K562 (cell line): ENCODE results near the gene DCHS2. TPM values are rescaled to one million over a fixed set of nuclear protein-coding genes. Genes with fewer than 3 reads are reported as not detected.

ENCODE experiments used
- ATAC-seq: fragments of 200-7000 bp; cut with Tn5 transposase; 3 replicates; pipeline ENCODE4 v1.9.1; 2020; ENCODE audit warnings: moderate library complexity
- BruUV-seq: library from RNA; stranded (reverse); fragments of 400-500 nt; replicated peaks from 2 replicates; lab custom pipeline; 2021; lab: Mats Ljungman, UMichigan
- CTCF ChIA-PET: fragments of 300-600 bp; formaldehyde crosslinking; extraction: SDS; loops from one replicate; lab custom pipeline; 2021; ENCODE audit warnings: low intra/inter-chr PET ratio; lab: Yijun Ruan, JAX
- POLR2A ChIA-PET: fragments of 300-600, 350-650 bp; sonication (Branson Sonifier 250); formaldehyde crosslinking; extraction: SDS; loops from one replicate; lab custom pipeline; 2021; ENCODE audit warnings: antibody characterized with exemption, inconsistent platforms; lab: Yijun Ruan, JAX
- DNase-seq, 4 experiments: peaks; one replicate each; pipeline versions ENCODE4 v3.0.0 to v3.0.0-alpha.2; 2011 to 2018; ENCODE audit warnings: low spot score in 3 of 4, mixed read lengths in 3 of 4; ENCODE audit errors: extremely low read depth in 1 of 4
- FAIRE-seq: peaks from 2 replicates; lab custom pipeline; 2011; peaks lifted over from hg19 to GRCh38; lab: Jason Lieb, UNC
- H2AFZ ChIP-seq: 2 replicates; pipeline ENCODE4 v1.6.0; 2011; ENCODE audit warnings: low read depth, low read length, control low read depth, inconsistent platforms
- H3K27ac ChIP-seq: fragments of 200-600 bp; 3 replicates; pipeline ENCODE4 v1.8.0; 2011; ENCODE audit warnings: low read depth, mild to moderate bottlenecking, control low read depth, inconsistent platforms, low read length, moderate library complexity, mixed read lengths; ENCODE audit errors: extremely low read depth
- H3K27me3 ChIP-seq, 2 experiments: fragments of 300-600 bp in 1 of 2; 2 replicates in 1 of 2; 3 replicates in 1 of 2; pipeline versions ENCODE4 v1.6.0 to v1.8.0; 2011; ENCODE audit warnings: inconsistent platforms in 2 of 2, low read length in 2 of 2, mild to moderate bottlenecking in 1 of 2, mixed read lengths in 1 of 2, moderate library complexity in 1 of 2; ENCODE audit not compliant: control insufficient read depth in 2 of 2, insufficient read depth in 2 of 2
- H3K36me3 ChIP-seq: fragments of 300-600 bp; 3 replicates; pipeline ENCODE4 v1.8.0; 2011; ENCODE audit warnings: mild to moderate bottlenecking, low read length, inconsistent platforms; ENCODE audit not compliant: control insufficient read depth, insufficient read depth
- H3K4me1 ChIP-seq, 2 experiments: fragments of 200-600 bp in 1 of 2; replicated peaks in 1 of 2; 2 replicates in 1 of 2; 3 replicates in 1 of 2; pipeline versions ENCODE4 v1.5.1 to v1.8.0; 2011; ENCODE audit warnings: inconsistent platforms in 2 of 2, low read length in 2 of 2, mild to moderate bottlenecking in 1 of 2, mixed read lengths in 1 of 2, moderate library complexity in 1 of 2; ENCODE audit not compliant: control insufficient read depth in 2 of 2, insufficient read depth in 2 of 2
- H3K4me2 ChIP-seq: 2 replicates; pipeline ENCODE4 v1.6.1; 2011; ENCODE audit warnings: low read length, control low read depth, inconsistent platforms, mixed read lengths; ENCODE audit not compliant: insufficient read depth
- H3K4me3 ChIP-seq: fragments of 200-600 bp; sonication (generic), shearing (Covaris generic); 2 replicates; pipeline ENCODE4 v1.5.1; 2016; ENCODE audit warnings: control low read depth, inconsistent platforms
- H3K79me2 ChIP-seq: fragments of 200-600 bp; 3 replicates; pipeline ENCODE4 v1.8.0; 2011; ENCODE audit warnings: low read length, inconsistent platforms; ENCODE audit not compliant: control insufficient read depth, insufficient read depth
- H3K9ac ChIP-seq, 2 experiments: 2 replicates each; pipeline versions ENCODE4 v1.6.0 to v1.6.1; 2011; ENCODE audit warnings: low read depth in 2 of 2, low read length in 2 of 2, control low read depth in 1 of 2, inconsistent platforms in 1 of 2, mild to moderate bottlenecking in 1 of 2, mixed read lengths in 1 of 2; ENCODE audit not compliant: insufficient read depth in 1 of 2
- H3K9me1 ChIP-seq: one replicate; pipeline ENCODE4 v1.6.0; 2011; ENCODE audit warnings: inconsistent platforms, mild to moderate bottlenecking, low read length, moderate library complexity; ENCODE audit not compliant: control insufficient read depth, insufficient read depth
- H3K9me3 ChIP-seq: replicated peaks from 2 replicates; pipeline ENCODE4 v1.5.1; 2011; ENCODE audit warnings: low read depth, low read length, inconsistent platforms; ENCODE audit not compliant: control insufficient read depth, insufficient read depth
- H4K20me1 ChIP-seq: replicated peaks from 2 replicates; pipeline ENCODE4 v1.6.1; 2011; ENCODE audit warnings: low read length, inconsistent platforms, mixed read lengths; ENCODE audit not compliant: control insufficient read depth, insufficient read depth
- GABPB2 ChIP-seq: fragments of 250-450 bp; sonication (Bioruptor Pico); conservative IDR thresholded peaks from 2 replicates; pipeline ENCODE4 v1.5.1; 2021; ENCODE audit warnings: mild to moderate bottlenecking
- OTX1 ChIP-seq: fragments of 450-650 bp; formaldehyde crosslinking; IDR thresholded peaks from 2 replicates; pipeline ENCODE4 v1.4.0; 2022; ENCODE audit warnings: mild to moderate bottlenecking
- POLR2AphosphoS5 ChIP-seq: IDR thresholded peaks from 2 replicates; pipeline ENCODE4 v1.6.1; 2011; ENCODE audit warnings: mild to moderate bottlenecking, low read depth, low read length, moderate library complexity; ENCODE audit not compliant: control insufficient read depth, insufficient read depth
- in situ Hi-C: fragments of 300-500 bp; cut with MboI; formaldehyde crosslinking; loops from 4 replicates; pipeline ENCODE4 v1.15.0; 2018; ENCODE audit warnings: inconsistent platforms, mixed read lengths
- intact Hi-C: fragments of 100-400 bp; cut with micrococcal nuclease; formaldehyde crosslinking; loops from 2 replicates; pipeline ENCODE4 v1.14.2; 2022
- polyA plus RNA-seq, 8 experiments: library from polyadenylated mRNA; depleted of rRNA in 4 of 8; stranded (reverse) in 5 of 8; unstranded in 3 of 8; fragments of >200 nt; fragmentation: Nextera tagmentation in 2 of 8; fragmentation: Illumina TruSeq in 1 of 8; extraction: Ambion mirVana in 2 of 8; extraction: Trizol in 1 of 8; gene quantifications; 2 replicates each; pipeline versions ENCODE4 v1.2.1 to v1.2.3, GENCODE V29; 2011 to 2014; ENCODE audit warnings: inconsistent platforms in 1 of 8, missing spikeins in 1 of 8
- total RNA-seq, 7 experiments: library from RNA; depleted of rRNA in 6 of 7; stranded (reverse); fragments of >200 nt in 6 of 7; fragmentation: Illumina TruSeq in 2 of 7; extraction: Trizol in 2 of 7; gene quantifications; 2 replicates each; pipeline versions ENCODE4 v1.2.1 to v1.2.3, GENCODE V29; 2011 to 2021; ENCODE audit warnings: low replicate concordance in 1 of 7
- TF ChIP-seq, protein P1 (sequence below): fragments of 450-650 bp; IDR thresholded peaks from 2 replicates; pipeline ENCODE4 v1.6.1; 2016

DCHS2 gene
- total and polyA plus RNA-seq, 9 of the 15 experiments (the other 6 are each of a cell fraction or from before 2014, with no cell fraction given) = 0.49 to 7.1 (median 5.3) TPM

DNA sequence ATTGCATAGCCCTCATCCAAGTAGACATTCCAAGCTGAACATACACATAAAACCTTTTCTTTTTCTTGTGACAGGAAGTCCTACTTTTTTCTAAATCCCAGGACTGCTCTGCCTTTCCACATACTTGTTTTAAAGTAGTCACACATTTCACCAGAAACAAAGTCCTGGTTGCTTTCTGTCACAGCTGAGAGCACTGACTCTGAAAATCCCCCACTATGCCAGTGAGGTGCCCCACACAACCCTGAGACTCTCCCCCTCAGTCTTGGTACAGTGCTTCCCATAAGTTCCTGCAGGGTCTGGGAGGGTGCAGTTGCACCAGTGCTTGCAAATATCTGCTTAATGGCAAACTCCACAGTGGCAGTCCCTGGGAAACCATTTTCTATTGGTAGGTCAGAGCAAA is 84.2 kb downstream of the DCHS2 start:
- Histone ChIP-seq H3K27ac (no peak overlapping the region), H3K9me3 (no peaks in the 10 kb centered on the region), H3K9ac (no peak overlapping the region), H3K4me3 (no peak overlapping the region), H2AFZ (no peak overlapping the region), H4K20me1 (no peaks in the 10 kb centered on the region), H3K79me2 (no peaks in the 10 kb centered on the region; the same call in 2 of the 3 replicates), H3K4me1 (no peaks in the 10 kb centered on the region; a peak in 2 of 5 replicates), H3K4me2 (no peak overlapping the region), H3K9me1 (no peaks in the 10 kb centered on the region), H3K36me3 (no peaks in the 10 kb centered on the region), H3K27me3 (no peaks in the 10 kb centered on the region)
- no peak for TF ChIP-seq GABPB2 (CRISPR knock-in tag)
- no peak for TF ChIP-seq POLR2AphosphoS5
- no peak for TF ChIP-seq OTX1 (CRISPR knock-in tag)
- TF ChIP-seq, protein P1, sequence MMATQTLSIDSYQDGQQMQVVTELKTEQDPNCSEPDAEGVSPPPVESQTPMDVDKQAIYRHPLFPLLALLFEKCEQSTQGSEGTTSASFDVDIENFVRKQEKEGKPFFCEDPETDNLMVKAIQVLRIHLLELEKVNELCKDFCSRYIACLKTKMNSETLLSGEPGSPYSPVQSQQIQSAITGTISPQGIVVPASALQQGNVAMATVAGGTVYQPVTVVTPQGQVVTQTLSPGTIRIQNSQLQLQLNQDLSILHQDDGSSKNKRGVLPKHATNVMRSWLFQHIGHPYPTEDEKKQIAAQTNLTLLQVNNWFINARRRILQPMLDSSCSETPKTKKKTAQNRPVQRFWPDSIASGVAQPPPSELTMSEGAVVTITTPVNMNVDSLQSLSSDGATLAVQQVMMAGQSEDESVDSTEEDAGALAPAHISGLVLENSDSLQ = no peak
- ATAC-seq = no peak
- POLR2A ChIA-PET = no interaction called here
- no peak for FAIRE-seq
- intact Hi-C loops = no loop called here
- in situ Hi-C loops = no loop called here
- no TSS peak for BruUV-seq
- DNase-seq = no peak
- CTCF ChIA-PET = no interaction called here
